ENCODE results near the gene UBE2I.

Gene UBE2I

DNA sequence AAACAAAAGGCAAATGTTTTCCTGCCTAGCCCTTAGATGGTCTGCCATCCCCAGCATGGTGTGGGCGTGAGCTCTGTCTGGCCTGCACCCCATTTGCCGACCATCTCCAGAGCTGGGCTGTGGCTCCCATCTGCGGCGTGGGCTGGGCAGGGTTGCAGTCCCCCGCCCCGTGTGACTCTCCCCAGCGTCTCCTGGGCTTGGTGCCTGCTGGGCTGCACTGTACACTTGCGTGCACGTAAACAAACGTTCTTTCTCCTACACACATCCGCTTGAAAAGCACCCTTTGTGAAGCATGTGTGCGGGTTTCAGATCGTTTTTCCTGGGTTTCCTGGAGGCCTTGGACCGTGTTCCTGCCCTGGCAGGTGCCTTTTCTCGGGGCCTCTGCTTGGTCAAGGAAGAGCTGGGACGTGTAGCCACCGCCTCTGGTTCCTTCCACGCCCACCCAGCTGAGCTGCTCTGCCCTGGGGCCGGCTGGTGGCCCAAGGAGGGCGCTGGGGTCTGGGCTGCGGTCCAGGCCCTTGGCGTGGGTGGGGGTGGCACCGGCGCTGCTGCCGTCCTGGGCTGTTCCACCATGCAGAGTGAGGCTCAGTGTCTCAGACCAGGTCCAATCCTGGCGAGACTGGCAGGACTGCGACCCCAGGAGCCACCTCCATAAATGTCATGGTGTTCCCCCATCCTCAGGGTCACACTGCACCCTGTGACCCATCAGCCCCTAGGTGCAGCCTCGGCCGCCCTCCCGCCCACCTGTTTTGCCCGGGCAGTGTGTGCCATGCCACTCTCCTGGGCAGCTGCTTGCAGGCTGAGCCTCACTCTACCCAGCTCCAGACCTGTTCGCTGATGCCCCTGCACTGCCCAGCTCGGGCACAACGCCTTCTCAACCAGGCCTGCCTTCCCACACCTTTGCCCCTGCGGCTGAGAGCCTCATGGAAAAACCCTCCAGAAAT is 14.1 kb downstream of the UBE2I start:
- H3K4me2 ChIP-seq (ENCODE audit: low read depth, low read length, poor library complexity, severe bottlenecking), result no peak overlapping the region
- no peaks in the 10 kb centered on the region for H3K9me3 ChIP-seq (ENCODE audit: insufficient read depth, low read length)
- H2AFZ ChIP-seq (ENCODE audit: low read depth, low read length, severe bottlenecking), result no peak overlapping the region
- TF ChIP-seq, protein P1, sequence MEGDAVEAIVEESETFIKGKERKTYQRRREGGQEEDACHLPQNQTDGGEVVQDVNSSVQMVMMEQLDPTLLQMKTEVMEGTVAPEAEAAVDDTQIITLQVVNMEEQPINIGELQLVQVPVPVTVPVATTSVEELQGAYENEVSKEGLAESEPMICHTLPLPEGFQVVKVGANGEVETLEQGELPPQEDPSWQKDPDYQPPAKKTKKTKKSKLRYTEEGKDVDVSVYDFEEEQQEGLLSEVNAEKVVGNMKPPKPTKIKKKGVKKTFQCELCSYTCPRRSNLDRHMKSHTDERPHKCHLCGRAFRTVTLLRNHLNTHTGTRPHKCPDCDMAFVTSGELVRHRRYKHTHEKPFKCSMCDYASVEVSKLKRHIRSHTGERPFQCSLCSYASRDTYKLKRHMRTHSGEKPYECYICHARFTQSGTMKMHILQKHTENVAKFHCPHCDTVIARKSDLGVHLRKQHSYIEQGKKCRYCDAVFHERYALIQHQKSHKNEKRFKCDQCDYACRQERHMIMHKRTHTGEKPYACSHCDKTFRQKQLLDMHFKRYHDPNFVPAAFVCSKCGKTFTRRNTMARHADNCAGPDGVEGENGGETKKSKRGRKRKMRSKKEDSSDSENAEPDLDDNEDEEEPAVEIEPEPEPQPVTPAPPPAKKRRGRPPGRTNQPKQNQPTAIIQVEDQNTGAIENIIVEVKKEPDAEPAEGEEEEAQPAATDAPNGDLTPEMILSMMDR (IDR thresholded peaks at IDR 0.05; ENCODE audit: insufficient read depth, low read length, poor library complexity, severe bottlenecking), result no peak
- TF ChIP-seq EZH2phosphoT487 (conservative IDR thresholded peaks at IDR 0.05; ENCODE audit: low read length), result no peak
- H3F3A ChIP-seq (ENCODE audit: insufficient read depth), result 0 out of 2 replicates have a peak, but pooled peaks cover 4% of the 10 kb centered on the region
- no peak overlapping the region for H3K4me3 ChIP-seq (ENCODE audit: insufficient read depth, low read length, poor library complexity, severe bottlenecking)
- no peak overlapping the region for H3K27ac ChIP-seq (ENCODE audit: low read depth, low read length)
- H4K20me1 ChIP-seq (ENCODE audit: low read depth, low read length), result no peaks in the 10 kb centered on the region
- H3K79me2 ChIP-seq (ENCODE audit: insufficient read depth, low read length), result no peaks in the 10 kb centered on the region
- no peaks in the 10 kb centered on the region for H3K9me2 ChIP-seq (replicated peaks; ENCODE audit: insufficient read depth, low read length)
- H3K36me3 ChIP-seq (ENCODE audit: low read length), result no peaks in the 10 kb centered on the region
- no peaks in the 10 kb centered on the region for H3K27me3 ChIP-seq (ENCODE audit: low read length)
- H3K9ac ChIP-seq (ENCODE audit: low read length), result no peak overlapping the region

DNA sequence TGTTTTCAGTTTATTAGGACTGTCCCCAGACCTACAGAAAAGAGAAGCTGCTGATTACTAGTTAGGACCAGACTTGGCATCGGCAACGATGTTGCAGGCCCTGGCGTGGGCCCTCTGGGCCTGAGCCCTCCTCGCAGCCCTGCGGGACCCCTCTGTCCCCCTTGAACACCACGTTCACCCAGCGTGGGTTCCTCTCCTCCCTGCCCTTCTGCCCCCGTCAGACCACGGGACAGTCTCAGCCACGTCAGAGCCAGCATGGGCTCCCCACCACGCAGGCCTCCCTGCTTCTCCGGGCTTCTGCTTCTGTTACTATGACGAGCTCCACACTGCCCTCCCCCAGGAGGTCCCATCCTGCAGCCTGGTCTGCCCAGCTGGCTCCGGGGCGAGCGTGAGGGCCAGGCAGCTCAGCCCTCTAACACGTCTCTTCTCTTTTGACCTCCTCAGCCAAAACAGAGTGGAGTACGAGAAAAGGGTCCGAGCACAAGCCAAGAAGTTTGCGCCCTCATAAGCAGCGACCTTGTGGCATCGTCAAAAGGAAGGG is 14.9 kb downstream of the UBE2I start:
- Histone ChIP-seq H3K36me3 (ENCODE audit: low read length) (no peaks in the 10 kb centered on the region), H3K27me3 (ENCODE audit: low read length) (no peaks in the 10 kb centered on the region), H3K9me3 (ENCODE audit: insufficient read depth, low read length) (no peaks in the 10 kb centered on the region), H3K9me2 (replicated peaks; ENCODE audit: insufficient read depth, low read length) (no peaks in the 10 kb centered on the region), H3K4me2 (ENCODE audit: low read depth, low read length, poor library complexity, severe bottlenecking) (no peak overlapping the region), H3K4me3 (ENCODE audit: insufficient read depth, low read length, poor library complexity, severe bottlenecking) (no peak overlapping the region), H4K20me1 (ENCODE audit: low read depth, low read length) (no peaks in the 10 kb centered on the region), H3K79me2 (ENCODE audit: insufficient read depth, low read length) (no peaks in the 10 kb centered on the region), H3F3A (ENCODE audit: insufficient read depth) (0 out of 2 replicates have a peak, but pooled peaks cover 4% of the 10 kb centered on the region), H3K27ac (ENCODE audit: low read depth, low read length) (no peak overlapping the region), H2AFZ (ENCODE audit: low read depth, low read length, severe bottlenecking) (no peak overlapping the region), H3K9ac (ENCODE audit: low read length) (no peak overlapping the region)
- no peak for TF ChIP-seq EZH2phosphoT487 (conservative IDR thresholded peaks at IDR 0.05; ENCODE audit: low read length)
- TF ChIP-seq, protein P1 (IDR thresholded peaks at IDR 0.05; ENCODE audit: insufficient read depth, low read length, poor library complexity, severe bottlenecking), result no peak

DNA sequence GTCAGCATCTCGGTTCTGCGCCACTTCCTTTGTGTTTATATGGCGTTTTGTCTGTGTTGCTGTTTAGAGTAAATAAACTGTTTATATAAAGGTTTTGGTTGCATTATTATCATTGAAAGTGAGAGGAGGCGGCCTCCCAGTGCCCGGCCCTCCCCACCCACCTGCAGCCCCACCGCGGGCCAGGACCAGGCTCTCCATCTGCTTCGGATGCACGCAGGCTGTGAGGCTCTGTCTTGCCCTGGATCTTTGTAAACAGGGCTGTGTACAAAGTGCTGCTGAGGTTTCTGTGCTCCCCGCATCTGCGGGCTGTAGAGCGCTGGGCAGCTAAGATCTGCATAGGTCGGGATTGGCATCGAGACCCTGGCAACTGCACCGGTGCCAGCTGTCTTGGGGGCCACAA is 15.8 kb downstream of the UBE2I start:
- H3K9me2 ChIP-seq (replicated peaks; ENCODE audit: insufficient read depth, low read length), result no peaks in the 10 kb centered on the region
- H4K20me1 ChIP-seq (ENCODE audit: low read depth, low read length), result no peaks in the 10 kb centered on the region
- H3K27ac ChIP-seq (ENCODE audit: low read depth, low read length), result no peak overlapping the region
- no peaks in the 10 kb centered on the region for H3K79me2 ChIP-seq (ENCODE audit: insufficient read depth, low read length)
- no peaks in the 10 kb centered on the region for H3K9me3 ChIP-seq (ENCODE audit: insufficient read depth, low read length)
- H3K36me3 ChIP-seq (ENCODE audit: low read length), result no peaks in the 10 kb centered on the region
- H3K4me3 ChIP-seq (ENCODE audit: insufficient read depth, low read length, poor library complexity, severe bottlenecking), result no peak overlapping the region
- H2AFZ ChIP-seq (ENCODE audit: low read depth, low read length, severe bottlenecking), result no peak overlapping the region
- H3K27me3 ChIP-seq (ENCODE audit: low read length), result no peaks in the 10 kb centered on the region
- TF ChIP-seq EZH2phosphoT487 (conservative IDR thresholded peaks at IDR 0.05; ENCODE audit: low read length), result no peak
- TF ChIP-seq, protein P1 (IDR thresholded peaks at IDR 0.05; ENCODE audit: insufficient read depth, low read length, poor library complexity, severe bottlenecking), result no peak
- H3F3A ChIP-seq (ENCODE audit: insufficient read depth), result 0 out of 2 replicates have a peak, but pooled peaks cover 4% of the 10 kb centered on the region
- H3K9ac ChIP-seq (ENCODE audit: low read length), result no peak overlapping the region
- no peak overlapping the region for H3K4me2 ChIP-seq (ENCODE audit: low read depth, low read length, poor library complexity, severe bottlenecking)

All from SU-DHL-6 (cell line).